K562 (cell line): ENCODE data around the gene CFAP97D1. TPM values are rescaled to one million over a fixed set of nuclear protein-coding genes. Genes with fewer than 3 reads are reported as not detected.

Source experiments
- ATF1 ChIP-seq, 2 experiments: fragments of 450-650 bp in 1 of 2; IDR thresholded peaks; 2 replicates each; pipeline ENCODE4 v1.6.1; 2016; ENCODE audit warnings: missing compliant biosample characterization in 1 of 2, missing genetic modification characterization in 1 of 2
- BCL6 ChIP-seq: fragments of 250-450 bp; sonication (Bioruptor Pico); IDR thresholded peaks from 2 replicates; pipeline ENCODE4 v1.4.0; 2020
- C11orf30 ChIP-seq: fragments of 450-650 bp; IDR thresholded peaks from 2 replicates; pipeline ENCODE4 v1.6.1; 2016; ENCODE audit warnings: low read depth, mild to moderate bottlenecking
- CC2D1A ChIP-seq: fragments of 450-650 bp; IDR thresholded peaks from 2 replicates; pipeline ENCODE4 v1.6.1; 2017; ENCODE audit warnings: mild to moderate bottlenecking
- CHCHD3 ChIP-seq: fragments of 250-450 bp; sonication (Bioruptor Pico); IDR thresholded peaks from 2 replicates; pipeline ENCODE4 v2.1.2; 2022; ENCODE audit warnings: mild to moderate bottlenecking
- EP400 ChIP-seq: fragments of 450-650 bp; IDR thresholded peaks from 2 replicates; pipeline ENCODE4 v1.6.1; 2017; ENCODE audit warnings: antibody characterized with exemption, mild to moderate bottlenecking, moderate library complexity
- ESRRA ChIP-seq: fragments of 450-650 bp; IDR thresholded peaks from 2 replicates; pipeline ENCODE4 v1.6.1; 2014; ENCODE audit warnings: low read depth, mild to moderate bottlenecking, moderate library complexity, borderline replicate concordance
- GABPB2 ChIP-seq: fragments of 250-450 bp; sonication (Bioruptor Pico); conservative IDR thresholded peaks from 2 replicates; pipeline ENCODE4 v1.5.1; 2021; ENCODE audit warnings: mild to moderate bottlenecking
- NFATC3 ChIP-seq: fragments of 450-650 bp; IDR thresholded peaks from 2 replicates; pipeline ENCODE4 v1.6.1; 2017; ENCODE audit warnings: mild to moderate bottlenecking
- NFIC ChIP-seq: fragments of 450-650 bp; IDR thresholded peaks from 2 replicates; pipeline ENCODE4 v1.6.1; 2017; ENCODE audit warnings: mild to moderate bottlenecking, inconsistent platforms
- SMARCA5 ChIP-seq: fragments of 450-650 bp; IDR thresholded peaks from 2 replicates; pipeline ENCODE4 v1.6.1; 2016
- SOX6 ChIP-seq: fragments of 450-650 bp; IDR thresholded peaks from 2 replicates; pipeline ENCODE4 v1.6.1; 2014; ENCODE audit warnings: mild to moderate bottlenecking
- TEAD2 ChIP-seq: fragments of 450-650 bp; IDR thresholded peaks from 2 replicates; pipeline ENCODE4 v1.6.1; 2016; ENCODE audit warnings: missing genetic modification characterization, control low read depth, missing compliant biosample characterization
- ZNF586 ChIP-seq: fragments of 450-650 bp; formaldehyde crosslinking; conservative IDR thresholded peaks from 2 replicates; pipeline ENCODE4 v1.4.0; 2020; ENCODE audit warnings: mild to moderate bottlenecking, moderate library complexity
- ZNF785 ChIP-seq: fragments of 250-450 bp; sonication (Bioruptor Pico); IDR thresholded peaks from 2 replicates; pipeline ENCODE4 v1.4.0; 2020; ENCODE audit warnings: mild to moderate bottlenecking
- ZSCAN32 ChIP-seq: fragments of 450-650 bp; formaldehyde crosslinking; IDR thresholded peaks from 2 replicates; pipeline ENCODE4 v1.4.0; 2020; ENCODE audit warnings: mild to moderate bottlenecking, moderate library complexity
- polyA plus RNA-seq, 8 experiments: library from polyadenylated mRNA; depleted of rRNA in 4 of 8; stranded (reverse) in 5 of 8; unstranded in 3 of 8; fragments of >200 nt; fragmentation: Nextera tagmentation in 2 of 8; fragmentation: Illumina TruSeq in 1 of 8; extraction: Ambion mirVana in 2 of 8; extraction: Trizol in 1 of 8; gene quantifications; 2 replicates each; pipeline versions ENCODE4 v1.2.1 to v1.2.3, GENCODE V29; 2011 to 2014; ENCODE audit warnings: inconsistent platforms in 1 of 8, missing spikeins in 1 of 8
- total RNA-seq, 7 experiments: library from RNA; depleted of rRNA in 6 of 7; stranded (reverse); fragments of >200 nt in 6 of 7; fragmentation: Illumina TruSeq in 2 of 7; extraction: Trizol in 2 of 7; gene quantifications; 2 replicates each; pipeline versions ENCODE4 v1.2.1 to v1.2.3, GENCODE V29; 2011 to 2021; ENCODE audit warnings: low replicate concordance in 1 of 7
- TF ChIP-seq, protein P1 (sequence below): fragments of 450-650 bp; IDR thresholded peaks from 2 replicates; pipeline ENCODE4 v1.6.1; 2016; ENCODE audit warnings: antibody characterized with exemption
- TF ChIP-seq, protein P2 (sequence below): sonication (generic); formaldehyde crosslinking; IDR thresholded peaks from 2 replicates; pipeline ENCODE4 v1.8.1; 2022; ENCODE audit warnings: missing genetic modification reagents
- TF ChIP-seq, protein P3 (sequence below): fragments of 250-450 bp; sonication (Bioruptor Pico); IDR thresholded peaks from 2 replicates; pipeline ENCODE4 v1.8.0; 2022; ENCODE audit warnings: moderate library complexity, mild to moderate bottlenecking, inconsistent platforms
- TF ChIP-seq, protein P4 (sequence below): fragments of 200-400 bp; formaldehyde crosslinking; IDR thresholded peaks from 2 replicates; pipeline ENCODE4 v1.6.1; 2017; ENCODE audit warnings: mild to moderate bottlenecking, low read depth, low read length, moderate library complexity
- TF ChIP-seq, protein P5 (sequence below): sonication (generic); formaldehyde crosslinking; IDR thresholded peaks from 2 replicates; pipeline ENCODE4 v1.9.0; 2022; ENCODE audit warnings: mild to moderate bottlenecking, missing genetic modification reagents
- TF ChIP-seq, protein P6 (sequence below): fragments of 250-450 bp; sonication (Bioruptor Pico); IDR thresholded peaks from 2 replicates; pipeline ENCODE4 v1.8.0; 2021; ENCODE audit warnings: borderline replicate concordance, mild to moderate bottlenecking, moderate library complexity; ENCODE audit not compliant: poor library complexity, severe bottlenecking

The CFAP97D1 gene
- total and polyA plus RNA-seq, 9 of the 15 experiments (the other 6 are each of a cell fraction or from before 2014, with no cell fraction given), result not detected

DNA sequence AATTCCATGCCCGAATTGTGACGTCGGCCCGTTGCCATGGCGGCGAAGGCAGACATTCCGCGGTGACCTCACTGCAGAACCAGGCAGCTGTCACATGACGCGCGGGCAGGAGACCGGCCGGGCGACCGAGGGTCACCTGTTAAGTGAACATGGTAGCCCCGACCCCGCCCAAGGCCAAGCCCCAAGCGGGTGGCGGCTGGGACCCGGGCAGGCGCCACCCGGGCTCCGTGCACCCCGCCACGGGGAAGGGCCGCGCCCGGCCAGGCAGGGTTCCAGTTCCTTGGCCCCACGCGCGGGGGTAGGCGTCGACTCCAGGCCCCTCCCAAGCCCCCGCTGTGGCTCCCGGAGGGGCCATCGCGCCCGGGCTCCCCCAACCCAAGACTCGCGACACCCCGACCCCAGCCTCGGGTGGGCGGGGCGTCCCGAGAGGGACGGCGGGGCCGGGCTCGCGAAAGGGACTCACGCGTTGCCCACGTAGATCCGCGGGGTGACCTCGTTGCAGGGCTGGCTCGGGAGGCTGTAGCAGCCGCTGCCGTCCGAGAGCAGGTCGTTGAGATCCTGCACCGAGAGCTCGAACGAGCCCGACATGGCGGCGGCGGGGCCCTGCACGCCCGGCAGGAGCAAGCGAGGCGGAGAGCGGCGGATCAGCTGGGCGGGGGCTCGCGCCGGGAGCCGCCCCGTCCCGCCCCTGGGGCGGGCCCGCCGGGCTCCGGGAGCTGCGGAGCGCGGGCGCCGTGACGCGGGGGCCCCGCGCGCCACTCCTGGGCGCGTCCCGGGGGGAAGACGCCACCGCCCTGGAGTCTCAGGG is 1.7 kb upstream of the CFAP97D1 start, which contains the start of gene DUSP3 (continued):
- TF ChIP-seq SMARCA5, result no peak
- TF ChIP-seq ZNF586, result no peak
- TF ChIP-seq, protein P1, sequence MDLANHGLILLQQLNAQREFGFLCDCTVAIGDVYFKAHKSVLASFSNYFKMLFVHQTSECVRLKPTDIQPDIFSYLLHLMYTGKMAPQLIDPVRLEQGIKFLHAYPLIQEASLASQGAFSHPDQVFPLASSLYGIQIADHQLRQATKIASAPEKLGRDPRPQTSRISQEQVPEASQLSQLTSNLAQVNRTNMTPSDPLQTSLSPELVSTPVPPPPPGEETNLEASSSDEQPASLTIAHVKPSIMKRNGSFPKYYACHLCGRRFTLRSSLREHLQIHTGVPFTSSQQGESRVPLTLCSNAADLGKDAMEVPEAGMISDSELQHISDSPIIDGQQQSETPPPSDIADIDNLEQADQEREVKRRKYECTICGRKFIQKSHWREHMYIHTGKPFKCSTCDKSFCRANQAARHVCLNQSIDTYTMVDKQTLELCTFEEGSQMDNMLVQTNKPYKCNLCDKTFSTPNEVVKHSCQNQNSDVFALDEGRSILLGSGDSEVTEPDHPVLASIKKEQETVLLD, result no peak
- TF ChIP-seq ZNF785, result no peak
- no peak for TF ChIP-seq ESRRA
- TF ChIP-seq, protein P2, sequence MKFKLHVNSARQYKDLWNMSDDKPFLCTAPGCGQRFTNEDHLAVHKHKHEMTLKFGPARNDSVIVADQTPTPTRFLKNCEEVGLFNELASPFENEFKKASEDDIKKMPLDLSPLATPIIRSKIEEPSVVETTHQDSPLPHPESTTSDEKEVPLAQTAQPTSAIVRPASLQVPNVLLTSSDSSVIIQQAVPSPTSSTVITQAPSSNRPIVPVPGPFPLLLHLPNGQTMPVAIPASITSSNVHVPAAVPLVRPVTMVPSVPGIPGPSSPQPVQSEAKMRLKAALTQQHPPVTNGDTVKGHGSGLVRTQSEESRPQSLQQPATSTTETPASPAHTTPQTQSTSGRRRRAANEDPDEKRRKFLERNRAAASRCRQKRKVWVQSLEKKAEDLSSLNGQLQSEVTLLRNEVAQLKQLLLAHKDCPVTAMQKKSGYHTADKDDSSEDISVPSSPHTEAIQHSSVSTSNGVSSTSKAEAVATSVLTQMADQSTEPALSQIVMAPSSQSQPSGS (CRISPR knock-in tag), result peak; percentile 56; the same call in 1 of the 2 replicates
- TF ChIP-seq ZSCAN32 (CRISPR knock-in tag), result no peak
- TF ChIP-seq, protein P3, sequence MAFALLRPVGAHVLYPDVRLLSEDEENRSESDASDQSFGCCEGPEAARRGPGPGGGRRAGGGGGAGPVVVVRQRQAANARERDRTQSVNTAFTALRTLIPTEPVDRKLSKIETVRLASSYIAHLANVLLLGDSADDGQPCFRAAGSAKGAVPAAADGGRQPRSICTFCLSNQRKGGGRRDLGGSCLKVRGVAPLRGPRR (CRISPR knock-in tag), result no peak
- TF ChIP-seq GABPB2 (CRISPR knock-in tag), result no peak
- TF ChIP-seq NFATC3, result peak; percentile 87; the same call in 1 of the 2 replicates
- TF ChIP-seq, protein P4, sequence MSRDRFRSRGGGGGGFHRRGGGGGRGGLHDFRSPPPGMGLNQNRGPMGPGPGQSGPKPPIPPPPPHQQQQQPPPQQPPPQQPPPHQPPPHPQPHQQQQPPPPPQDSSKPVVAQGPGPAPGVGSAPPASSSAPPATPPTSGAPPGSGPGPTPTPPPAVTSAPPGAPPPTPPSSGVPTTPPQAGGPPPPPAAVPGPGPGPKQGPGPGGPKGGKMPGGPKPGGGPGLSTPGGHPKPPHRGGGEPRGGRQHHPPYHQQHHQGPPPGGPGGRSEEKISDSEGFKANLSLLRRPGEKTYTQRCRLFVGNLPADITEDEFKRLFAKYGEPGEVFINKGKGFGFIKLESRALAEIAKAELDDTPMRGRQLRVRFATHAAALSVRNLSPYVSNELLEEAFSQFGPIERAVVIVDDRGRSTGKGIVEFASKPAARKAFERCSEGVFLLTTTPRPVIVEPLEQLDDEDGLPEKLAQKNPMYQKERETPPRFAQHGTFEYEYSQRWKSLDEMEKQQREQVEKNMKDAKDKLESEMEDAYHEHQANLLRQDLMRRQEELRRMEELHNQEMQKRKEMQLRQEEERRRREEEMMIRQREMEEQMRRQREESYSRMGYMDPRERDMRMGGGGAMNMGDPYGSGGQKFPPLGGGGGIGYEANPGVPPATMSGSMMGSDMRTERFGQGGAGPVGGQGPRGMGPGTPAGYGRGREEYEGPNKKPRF, result no peak
- TF ChIP-seq EP400, result peak; percentile 53; the same call in 1 of the 2 replicates
- TF ChIP-seq TEAD2, result 0 out of 2 replicates have a peak, but pooled peaks have one; percentile 49
- TF ChIP-seq NFIC, result peak; percentile 41; the same call in 1 of the 2 replicates
- TF ChIP-seq CHCHD3 (CRISPR knock-in tag), result no peak
- TF ChIP-seq ATF1 (CRISPR knock-in tag; IDR thresholded peaks at IDR 0.05), result no peak
- TF ChIP-seq ATF1 (tag; IDR thresholded peaks at IDR 0.05), result peak; percentile 94
- TF ChIP-seq, protein P5, sequence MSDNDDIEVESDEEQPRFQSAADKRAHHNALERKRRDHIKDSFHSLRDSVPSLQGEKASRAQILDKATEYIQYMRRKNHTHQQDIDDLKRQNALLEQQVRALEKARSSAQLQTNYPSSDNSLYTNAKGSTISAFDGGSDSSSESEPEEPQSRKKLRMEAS (CRISPR knock-in tag), result peak; percentile 65; the same call in 1 of the 2 replicates
- TF ChIP-seq CC2D1A, result no peak
- TF ChIP-seq C11orf30, result no peak
- TF ChIP-seq, protein P6, sequence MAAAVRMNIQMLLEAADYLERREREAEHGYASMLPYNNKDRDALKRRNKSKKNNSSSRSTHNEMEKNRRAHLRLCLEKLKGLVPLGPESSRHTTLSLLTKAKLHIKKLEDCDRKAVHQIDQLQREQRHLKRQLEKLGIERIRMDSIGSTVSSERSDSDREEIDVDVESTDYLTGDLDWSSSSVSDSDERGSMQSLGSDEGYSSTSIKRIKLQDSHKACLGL (CRISPR knock-in tag), result peak; percentile 12
- no peak for TF ChIP-seq SOX6
- no peak for TF ChIP-seq BCL6 (CRISPR knock-in tag)
